Anterior cingulate cortex (tissue), 58 donors: ENCODE results near the gene TMEM132E.
"Not testable (repeated sequence)": the region's sequence is repeated elsewhere in the genome, so short reads cannot be mapped to it uniquely, and the experiment has no call there.

ENCODE experiments used
- DNase-seq, 58 donors: peaks; one replicate each; lab custom pipeline; 2025; lab: John Stamatoyannopoulos, UW

TMEM132E gene

GRCh38 chr17:34579017-34579946, at the start of gene TMEM132E:
TSS of gene TMEM132E (plus strand) at chr17:34579582. CDS start at chr17:34581077, 1,495 bp downstream.
- peak in 57 of 58 donors; percentile 31 to 88 (median 75) for DNase-seq

- no peak for DNase-seq
Observed at GRCh38 chr17:34530918-34531317, 48.5 kb upstream of the TMEM132E start.

DNA sequence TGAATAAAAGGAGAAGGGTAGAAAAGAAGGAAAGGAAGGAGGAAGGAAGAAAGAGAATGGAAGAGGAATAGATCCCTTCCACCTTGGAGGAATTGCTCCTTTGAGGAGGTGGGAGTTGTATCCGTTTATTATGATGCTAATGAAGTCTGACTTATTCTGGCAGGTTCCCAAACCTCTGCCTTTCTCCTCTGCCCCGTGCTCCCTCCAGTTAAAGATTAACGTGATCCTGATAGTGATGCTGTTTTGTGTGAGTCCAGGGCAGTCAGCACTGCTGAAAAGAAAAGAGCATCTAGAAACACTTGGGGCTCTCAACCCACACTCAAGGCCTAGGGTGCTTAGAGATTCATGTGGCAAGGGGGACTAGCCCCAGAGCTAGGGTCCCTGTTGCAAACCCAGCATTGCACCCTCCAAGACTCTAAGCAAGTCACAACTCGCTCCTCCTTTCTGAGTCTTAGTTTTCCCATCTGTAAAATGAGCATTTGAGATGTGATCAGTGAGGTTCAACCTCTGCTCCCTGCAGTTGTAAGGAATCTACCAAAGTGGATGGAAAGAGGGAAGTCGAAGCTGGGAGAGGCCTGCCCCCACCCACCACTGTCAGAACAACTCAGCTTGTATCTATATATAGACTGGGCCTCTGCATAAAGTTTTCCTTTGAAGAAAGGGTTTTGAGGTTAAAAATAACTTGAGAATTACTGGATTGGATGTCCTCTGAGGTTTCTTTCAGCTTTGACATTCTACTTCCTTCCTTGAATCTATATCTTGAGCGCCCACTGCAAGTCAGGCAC, 46.9 kb upstream of the TMEM132E start:
- no peak for DNase-seq

GRCh38 chr17:34533806-34534527, 45.4 kb upstream of the TMEM132E start:
- no peak for DNase-seq

- DNase-seq = no peak
Observed at GRCh38 chr17:34537445-34537844, 41.9 kb upstream of the TMEM132E start.

GRCh38 chr17:34538582-34538981, 40.8 kb upstream of the TMEM132E start:
- DNase-seq = not testable (repeated sequence)

- no peak for DNase-seq
Observed at GRCh38 chr17:34539881-34540280, 39.5 kb upstream of the TMEM132E start.

- peak in 14 of 58 donors; percentile 0 to 45 (median 4) for DNase-seq
Observed at GRCh38 chr17:34542700-34543336, 36.6 kb upstream of the TMEM132E start.

GRCh38 chr17:34547453-34548063, 31.8 kb upstream of the TMEM132E start:
- DNase-seq = no peak

- peak in 1 of 58 donors; percentile 1 for DNase-seq
Observed at GRCh38 chr17:34549966-34550365, 29.4 kb upstream of the TMEM132E start.

DNA sequence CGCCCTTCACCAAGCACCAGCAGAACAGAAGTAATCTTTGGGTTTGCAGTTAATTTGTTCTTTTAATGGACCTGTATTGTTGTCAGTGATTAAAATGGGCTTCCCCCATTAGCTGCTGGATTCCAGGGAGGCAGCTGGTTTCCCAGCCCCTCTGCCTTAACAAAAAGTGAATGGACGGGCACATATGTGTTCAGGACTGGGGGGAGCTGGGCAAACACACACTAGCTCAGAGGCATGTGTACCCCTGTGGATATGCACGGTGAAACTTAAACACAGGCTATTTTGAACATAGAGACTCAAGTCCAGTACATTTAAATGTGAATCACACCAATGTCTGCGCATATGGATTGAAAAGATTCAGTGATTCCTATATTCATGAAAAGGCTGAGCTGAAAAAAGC, 25.5 kb upstream of the TMEM132E start:
- no peak for DNase-seq

- no peak for DNase-seq
Observed at GRCh38 chr17:34556384-34556783, 23.0 kb upstream of the TMEM132E start.

DNA sequence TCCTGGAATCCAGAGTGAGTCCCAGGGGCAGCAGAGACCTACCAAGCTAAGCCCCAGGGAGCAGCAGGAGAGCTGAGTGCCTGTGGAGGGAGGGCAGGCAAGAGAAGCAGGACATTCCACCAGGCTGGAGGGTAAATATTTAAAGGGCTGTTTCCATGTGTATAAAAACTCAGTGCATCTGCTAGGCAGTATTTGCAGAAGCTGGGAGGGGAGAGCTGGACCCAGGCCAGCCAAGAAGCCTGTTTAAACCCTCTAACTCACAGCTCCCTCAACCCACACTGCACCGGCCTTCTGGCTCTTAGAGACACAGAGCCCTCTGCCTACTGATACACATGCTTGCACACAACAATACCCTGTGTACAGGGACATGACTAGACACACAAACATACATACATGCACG, 22.5 kb upstream of the TMEM132E start:
- DNase-seq = peak in 3 of 58 donors; percentile 3 to 12 (median 10)

DNA sequence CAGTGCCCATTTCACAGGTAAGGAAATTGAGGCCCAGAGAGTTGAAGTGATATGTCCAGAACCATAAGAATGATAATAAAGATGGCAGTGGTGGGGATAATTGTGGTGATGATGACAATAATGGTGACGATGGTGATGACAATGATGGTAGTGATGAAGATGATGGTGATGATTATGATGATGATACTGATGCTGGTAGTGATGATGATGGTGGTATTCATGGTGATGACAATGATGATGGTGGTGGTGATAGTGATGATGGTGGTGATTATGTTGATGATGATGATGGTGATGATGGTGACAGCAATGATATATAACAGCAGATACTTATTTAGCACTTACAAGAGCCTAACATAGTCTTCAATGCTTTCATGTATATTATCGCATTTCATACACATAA, 18.1 kb upstream of the TMEM132E start:
- no peak for DNase-seq

- no peak for DNase-seq
Observed at GRCh38 chr17:34562387-34562786, 17.0 kb upstream of the TMEM132E start.

DNA sequence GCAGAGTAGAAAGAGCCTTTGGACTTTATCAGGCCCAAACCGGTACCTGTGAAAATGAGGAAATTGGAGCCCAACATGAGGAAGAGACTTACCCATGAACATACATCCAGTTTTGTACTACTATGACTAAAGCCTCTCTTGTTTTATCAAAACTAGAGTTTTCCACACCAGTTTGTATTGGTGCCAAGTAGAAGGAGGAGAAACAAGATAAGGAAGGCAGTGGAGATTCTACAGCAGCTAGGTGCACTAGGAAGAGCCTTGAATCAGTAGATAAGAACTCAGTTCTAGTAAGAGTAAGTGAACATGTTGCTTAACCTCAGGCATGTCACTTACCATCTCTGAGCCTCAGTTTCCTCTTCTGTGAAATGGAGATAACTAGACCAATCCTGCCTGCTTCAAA, 13.7 kb upstream of the TMEM132E start:
- DNase-seq = no peak

DNA sequence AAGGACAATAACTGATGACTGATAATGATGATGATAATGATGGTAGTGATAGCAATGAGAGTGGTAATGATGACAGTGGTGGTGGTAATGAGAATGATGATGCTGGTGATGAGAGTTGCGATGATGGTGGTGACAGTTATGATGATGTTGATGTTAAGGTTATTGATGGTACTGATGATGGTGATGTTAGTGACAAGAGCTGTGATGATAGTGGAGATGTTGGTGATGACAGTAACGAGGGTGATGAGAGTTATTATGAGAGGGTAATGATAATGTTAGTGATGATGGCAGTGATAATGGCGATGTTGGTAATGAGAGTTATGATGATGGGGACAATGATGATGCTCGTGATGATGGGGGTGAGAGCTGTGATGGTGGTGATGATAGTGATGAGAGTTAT, 13.2 kb upstream of the TMEM132E start:
- DNase-seq = no peak

DNA sequence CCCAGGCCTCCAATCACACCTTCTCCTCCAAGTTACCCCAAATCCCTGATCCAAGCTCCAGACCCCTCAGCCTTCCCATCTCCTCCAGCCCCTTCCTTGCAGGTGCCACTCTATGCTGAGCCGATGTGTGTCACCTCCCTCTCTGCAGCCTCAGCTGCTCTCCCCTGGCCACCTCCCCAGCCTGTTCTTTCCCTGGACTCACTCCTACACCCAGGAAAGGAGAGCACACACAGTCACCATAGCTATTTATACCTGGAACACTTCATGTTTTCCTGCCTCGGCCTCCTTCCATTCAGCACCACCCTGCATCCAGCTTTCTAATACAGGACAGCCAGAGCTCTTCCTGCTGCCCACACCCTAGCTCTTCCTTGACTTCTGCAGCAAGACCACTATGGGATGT, 12.5 kb upstream of the TMEM132E start:
- peak in 3 of 58 donors; percentile 23 to 60 (median 41) for DNase-seq

GRCh38 chr17:34567691-34568465, 11.5 kb upstream of the TMEM132E start:
- no peak for DNase-seq
